Right kidney (tissue), 1 donor: ENCODE results near the gene ELMO2.

ENCODE experiments used
- DNase-seq: peaks from one replicate; pipeline ENCODE4 v3.0.0-alpha.2; 2016

The ELMO2 gene

DNA sequence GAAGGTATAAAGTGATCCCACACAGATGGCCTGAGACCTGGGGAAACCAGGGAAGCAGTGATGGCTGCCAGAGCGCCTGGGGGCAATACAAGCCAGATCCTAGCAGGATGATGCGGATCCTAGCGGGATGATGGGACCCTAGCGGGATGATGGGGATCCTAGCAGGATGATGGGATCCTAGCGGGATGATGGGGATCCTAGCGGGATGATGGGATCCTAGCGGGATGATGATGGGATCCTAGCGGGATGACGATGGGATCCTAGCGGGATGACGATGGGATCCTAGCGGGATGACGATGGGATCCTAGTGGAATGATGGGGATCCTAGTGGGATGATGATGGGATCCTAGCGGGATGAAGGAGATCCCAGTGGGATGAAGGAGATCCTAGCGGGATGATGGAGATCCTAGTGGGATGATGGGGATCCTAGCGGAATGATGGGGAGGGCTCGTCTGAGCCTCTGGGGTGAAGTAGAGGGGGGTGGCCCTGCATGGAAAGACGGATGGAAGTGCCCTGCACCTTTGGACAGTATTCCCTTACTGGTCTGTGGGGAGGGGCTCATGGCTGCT is 54.0 kb downstream of the ELMO2 start:
- no peak for DNase-seq

DNA sequence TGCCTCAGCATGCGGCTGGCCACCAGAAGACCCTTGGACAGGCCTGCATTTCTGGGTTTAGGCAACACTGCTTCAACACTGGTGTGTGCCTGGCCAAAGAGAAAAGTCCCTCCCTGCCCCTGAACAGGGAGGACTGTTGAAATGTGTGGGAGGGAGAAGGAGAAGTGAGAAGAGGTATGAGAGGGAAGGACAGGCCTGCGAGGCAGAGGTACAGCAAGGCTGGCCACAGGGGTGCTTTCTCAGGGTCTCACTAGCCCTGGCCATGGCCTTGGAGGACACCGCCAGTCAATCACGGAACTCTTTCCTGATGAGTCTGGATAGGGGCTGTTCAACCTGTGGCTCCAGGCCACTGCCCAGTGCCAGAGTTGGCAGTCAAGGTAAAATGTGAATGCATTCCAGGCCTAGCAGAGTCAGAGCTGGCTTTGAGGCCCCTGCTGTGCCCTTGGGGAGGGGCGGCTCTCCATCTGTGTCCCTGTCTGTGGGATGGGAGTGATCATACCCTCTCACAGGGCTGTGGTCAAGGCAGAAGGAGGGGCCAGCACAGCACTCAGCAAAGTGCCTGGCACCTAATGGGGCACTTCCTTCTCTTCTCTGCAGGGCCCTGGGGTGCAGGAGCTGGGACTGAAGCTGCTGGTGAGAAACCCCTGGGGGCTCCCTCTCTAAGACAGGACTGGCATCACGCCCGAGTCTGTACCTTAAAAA is 54.9 kb downstream of the ELMO2 start:
- no peak for DNase-seq

DNA sequence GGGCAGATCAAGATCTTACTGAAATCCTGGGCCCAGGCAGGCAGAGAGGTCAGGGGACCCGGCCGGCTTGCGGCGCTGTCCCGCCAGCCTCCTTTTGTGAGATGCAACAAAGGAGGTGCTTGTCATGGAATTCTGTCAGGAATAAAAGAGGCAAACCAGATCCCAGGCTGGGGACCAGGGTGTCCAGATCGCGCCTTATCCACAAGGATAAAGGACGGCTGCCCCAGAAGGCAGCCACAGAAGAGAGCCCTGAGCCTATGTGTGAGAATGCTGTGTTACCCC is 55.5 kb downstream of the ELMO2 start:
- DNase-seq = no peak

DNA sequence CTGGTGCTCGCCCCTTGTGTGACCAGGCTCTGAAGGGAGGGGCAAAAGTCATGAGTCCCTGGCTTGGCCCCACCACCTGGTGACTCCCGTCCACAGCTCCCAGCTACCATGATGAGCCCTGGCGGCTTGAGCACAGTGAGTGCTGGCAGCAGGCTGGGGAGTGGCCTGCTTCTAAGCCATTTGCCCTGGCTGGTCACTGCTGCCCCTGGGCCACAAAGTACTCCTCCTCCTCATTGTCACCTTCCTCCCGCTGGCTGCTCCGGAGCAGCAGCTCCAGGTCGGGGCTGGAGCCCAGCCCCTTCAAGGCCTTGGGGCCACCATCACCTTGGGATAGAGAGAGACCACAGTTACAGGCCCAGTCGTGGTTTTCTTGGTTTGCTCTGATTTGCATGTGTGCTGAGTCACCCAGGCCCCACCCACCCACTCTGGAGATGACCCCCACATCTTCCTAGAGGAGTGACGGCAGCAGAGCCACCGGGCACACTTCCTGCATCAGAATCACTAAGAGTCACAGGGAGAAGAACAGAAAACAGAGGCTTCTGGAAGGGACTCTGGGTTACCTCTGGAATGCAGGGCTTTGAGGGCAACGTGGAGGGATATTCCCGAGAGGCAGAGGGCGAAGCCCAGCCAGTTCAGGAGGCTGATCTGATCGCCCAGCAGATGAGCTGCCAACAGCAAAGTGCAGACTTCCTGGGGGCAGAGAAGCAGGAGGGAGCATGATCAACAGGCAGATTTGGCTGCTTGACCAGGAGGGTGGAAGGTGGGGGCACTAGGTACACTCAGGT is 56.0 kb downstream of the ELMO2 start:
- no peak for DNase-seq

DNA sequence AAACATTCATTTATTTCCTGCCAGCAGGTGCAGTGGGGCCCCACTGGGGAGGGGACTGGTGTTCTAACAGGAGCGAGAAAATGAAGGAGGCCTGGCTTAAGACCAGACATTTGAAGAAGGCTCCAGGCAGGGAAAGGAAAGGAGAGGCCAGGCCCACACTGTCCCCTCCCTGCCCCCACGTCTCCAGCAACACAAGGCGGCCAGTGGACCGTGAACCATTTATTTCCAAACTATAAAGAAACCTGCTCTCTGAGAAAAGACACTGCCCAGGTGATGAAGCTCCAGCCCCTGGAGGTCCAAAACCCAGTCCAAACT is 56.7 kb downstream of the ELMO2 start:
- no peak for DNase-seq

DNA sequence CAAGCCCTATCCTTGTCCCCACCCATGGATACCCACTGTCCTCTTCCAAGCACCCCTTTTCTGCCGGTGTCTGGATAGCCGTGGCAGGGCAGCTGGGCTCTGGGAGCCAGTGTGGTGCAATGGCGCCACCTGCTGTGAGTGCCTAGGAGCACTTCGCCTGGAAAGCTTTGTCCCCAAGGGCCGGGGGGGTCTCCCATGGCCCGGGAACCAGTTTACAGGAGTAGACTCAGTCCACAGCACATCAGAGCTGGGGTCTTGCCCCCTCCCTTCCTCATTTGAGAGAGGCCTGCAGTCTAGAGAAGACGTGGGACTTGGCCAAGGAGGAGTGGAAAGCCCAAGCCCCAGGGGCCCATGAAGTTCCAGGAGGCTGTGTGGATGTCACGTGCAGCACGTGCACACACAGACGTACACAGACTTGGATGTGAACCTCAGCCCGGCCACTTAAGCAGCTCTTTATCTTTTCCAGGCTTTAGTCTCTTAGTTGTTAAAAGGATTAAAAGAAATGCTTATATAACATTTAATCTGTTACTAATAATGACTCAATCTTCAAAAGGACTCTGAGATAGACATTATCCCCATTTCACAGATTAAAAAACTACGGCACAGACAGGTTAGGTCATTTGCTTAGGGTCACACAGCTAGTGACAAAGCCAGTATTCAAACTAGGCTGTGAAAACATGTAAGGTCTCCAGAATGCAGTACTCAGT is 57.2 kb downstream of the ELMO2 start:
- no peak for DNase-seq

DNA sequence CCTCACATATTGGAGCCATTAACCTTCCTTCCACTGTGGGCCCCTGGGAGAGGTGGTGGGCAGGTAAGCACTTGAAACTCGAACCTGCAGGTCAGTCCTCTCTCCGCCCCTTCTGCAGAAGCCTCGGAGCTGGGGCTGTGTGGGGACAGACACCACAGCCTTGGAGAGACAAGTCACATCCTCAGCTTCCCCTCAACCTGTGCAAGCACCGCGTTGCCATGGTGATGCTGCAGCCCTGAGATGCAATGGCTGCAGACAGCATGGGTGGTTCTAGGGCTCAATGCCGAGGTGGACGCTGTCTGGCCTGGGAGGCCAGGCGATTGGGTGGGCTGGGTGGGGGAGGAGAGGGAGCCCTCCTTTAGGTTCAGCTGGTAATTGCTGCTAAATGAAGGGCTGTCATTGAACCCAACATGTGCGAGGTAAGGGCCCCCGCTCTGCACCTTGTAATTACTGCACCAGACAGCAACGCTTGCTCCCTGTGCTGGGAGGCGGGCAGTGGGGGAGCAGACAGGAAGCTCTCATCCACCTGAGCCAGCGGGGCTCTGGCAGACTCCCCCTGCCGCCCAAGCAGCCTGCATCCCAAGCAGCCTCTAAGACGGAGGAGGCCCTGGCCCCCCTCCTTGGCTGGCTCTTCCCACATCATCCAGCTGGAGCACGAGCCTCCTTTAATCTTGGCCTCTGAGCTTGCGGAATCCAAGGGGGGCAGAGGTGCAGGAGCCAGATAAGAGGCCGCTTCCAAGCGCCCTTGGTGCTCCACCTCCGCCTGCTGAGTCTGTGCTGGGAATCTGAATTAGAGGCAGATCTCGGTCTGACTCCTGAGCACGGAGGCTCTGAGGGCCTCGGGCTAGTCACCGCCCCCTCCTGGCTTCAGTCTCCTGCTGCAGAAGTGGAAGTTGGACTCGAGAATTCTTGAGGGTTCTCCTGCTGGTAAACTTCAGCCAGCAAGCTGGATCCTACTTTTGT is 58.3 kb downstream of the ELMO2 start:
- no peak for DNase-seq

DNA sequence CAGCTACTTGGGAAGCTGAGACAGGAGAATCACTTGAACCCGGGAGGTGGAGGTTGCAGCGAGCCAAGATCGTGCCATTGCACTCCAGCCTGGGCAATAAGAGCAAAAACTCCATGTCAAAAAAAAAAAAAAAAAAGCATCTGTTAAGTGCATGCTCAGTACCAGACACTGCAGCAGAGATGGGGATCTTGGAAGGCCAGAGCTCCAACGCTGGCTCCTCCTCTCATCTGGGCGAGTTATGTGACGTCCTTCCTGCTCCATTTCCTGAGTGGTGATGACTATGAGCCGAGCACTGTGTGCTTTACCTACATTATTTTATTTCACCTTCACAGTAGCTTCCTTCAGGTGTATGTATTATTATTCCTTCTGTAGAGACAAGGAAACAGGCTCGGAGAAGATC is 59.6 kb downstream of the ELMO2 start:
- DNase-seq = no peak

DNA sequence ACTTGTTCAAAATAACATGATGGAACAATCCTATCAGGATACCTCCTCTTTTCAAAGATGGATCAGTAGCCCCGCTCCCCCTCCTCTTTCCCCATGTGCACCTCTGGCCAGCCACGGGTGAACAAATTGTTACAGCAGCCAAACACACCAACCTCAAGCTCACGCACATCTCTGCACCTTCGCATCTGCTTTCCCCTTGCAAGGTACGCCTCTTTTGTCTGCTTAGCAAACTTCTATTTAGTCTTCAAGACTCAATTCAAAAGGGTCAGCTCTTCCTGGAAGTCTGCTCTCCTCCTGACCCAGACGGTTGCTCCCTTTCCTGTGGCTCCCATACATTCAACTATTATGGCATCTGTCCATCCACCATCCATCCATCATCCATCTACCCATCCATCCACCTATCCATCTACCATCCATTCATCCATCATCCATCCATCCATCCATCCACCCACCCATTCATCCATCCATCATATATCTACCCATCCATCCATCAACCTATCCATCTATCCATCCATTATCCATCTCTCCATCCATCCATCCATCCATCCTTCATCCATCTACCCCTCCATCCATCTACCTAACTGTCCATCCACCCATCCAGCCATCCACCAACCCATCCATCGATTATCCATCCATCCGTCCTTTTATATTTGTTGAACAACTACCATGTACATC is 61.8 kb downstream of the ELMO2 start:
- DNase-seq = no peak

DNA sequence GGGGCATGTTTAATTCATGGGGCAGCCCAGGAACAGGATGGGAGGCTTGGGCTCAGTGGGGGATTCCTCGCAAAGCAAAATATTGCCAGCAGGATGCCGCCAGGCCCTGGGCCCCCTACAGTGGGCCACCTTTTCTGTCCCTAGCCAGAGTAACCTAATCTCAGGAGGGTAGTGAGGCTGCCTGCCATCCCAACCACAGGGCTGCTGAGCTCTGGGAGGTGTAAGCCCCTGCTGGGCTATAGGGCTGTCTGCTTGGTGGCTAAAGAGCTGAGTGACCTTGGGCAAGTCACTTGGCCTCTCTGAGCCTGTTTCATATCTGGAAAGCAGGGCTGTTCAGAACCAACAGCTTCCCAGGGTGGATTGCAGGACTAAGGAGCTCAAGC is 62.4 kb downstream of the ELMO2 start:
- DNase-seq = no peak

DNA sequence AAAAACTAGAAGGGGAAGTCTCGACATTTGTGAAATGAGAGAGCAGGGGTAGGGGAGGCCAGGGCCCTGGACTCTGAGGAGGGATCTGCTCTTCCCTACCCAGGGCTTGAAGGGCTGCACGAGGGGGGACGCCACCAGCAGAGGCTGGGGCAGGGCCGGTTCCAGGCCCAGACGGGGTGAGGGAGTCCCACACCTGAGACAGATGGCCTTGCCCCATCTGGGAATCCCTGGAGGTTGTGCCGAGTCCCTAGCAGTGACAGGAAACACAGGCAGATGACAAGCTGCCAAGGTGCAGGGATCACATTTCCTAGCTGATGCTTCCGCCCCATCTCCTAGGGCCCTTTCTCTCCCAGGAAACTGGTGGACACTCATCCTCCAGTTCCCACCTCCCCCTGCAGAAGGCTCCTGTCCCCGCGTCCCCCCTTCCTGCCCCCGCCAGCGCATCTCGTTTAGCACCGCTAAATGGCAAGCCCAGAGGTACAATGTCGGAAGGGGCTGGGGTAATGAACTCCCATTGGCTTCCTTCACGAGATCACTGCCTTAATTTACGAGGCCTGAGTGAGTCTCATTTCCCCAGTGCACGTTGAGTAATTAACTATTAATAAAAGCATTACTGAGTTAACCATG is 63.0 kb downstream of the ELMO2 start:
- no peak for DNase-seq

DNA sequence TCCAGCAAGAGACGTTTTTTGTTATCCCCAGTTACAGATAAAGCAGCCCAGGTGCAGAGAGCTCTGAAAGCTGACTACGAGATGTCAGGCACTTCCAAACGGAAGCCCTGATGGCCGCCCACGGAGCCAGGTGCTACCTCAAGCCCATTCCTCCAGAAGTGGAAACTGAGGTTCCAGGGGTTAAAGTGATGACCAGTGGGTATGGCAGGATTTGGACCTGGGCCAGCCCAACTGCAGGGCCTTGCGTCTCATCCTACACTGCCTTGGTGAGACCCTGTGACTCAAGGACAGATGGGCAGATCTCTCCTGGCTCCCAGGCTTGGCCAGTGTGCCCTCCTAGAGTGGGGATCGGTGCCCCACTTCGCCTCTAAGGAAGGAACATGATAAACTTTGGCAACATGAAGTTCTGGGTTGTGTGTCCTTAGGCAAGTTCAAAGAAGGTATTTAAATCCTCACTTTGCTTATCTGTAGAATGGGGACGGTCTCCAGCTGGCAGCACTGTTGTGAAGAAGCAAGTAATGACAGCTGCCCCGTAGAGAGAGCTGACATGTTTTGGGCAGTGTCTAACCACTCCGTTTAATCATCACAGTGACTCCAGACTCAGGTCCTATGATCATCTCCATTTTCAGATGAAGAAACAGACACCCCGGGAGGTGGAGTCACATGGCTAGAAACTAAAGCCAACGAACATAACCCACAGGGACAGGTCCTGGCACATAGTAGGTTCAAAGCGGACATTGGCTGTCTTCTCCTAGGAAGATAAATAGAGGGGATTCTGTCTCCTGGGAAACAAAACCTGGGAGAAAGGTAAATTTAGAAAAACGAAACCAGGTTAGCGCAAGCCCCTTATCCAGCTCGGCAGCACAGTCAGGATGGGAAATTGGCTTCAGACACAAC is 63.7 kb downstream of the ELMO2 start:
- no peak for DNase-seq

DNA sequence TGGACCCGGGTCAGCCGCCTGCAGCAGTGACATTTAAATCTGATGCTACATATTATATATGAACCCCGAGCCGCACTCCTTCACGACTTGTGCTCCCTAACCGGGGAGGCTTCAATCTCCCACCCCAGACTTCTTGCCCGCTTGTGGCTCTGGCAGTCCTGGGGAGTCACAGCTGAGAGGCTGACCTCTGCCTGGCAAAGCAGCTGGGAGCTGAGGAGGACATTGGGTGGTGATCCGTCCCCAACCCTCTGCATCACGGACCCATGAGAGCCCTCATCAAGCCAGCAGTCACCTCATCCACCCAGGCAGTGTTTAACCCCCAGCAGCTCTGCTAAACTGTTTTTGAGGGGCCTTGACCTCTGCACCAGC is 64.4 kb downstream of the ELMO2 start:
- no peak for DNase-seq

DNA sequence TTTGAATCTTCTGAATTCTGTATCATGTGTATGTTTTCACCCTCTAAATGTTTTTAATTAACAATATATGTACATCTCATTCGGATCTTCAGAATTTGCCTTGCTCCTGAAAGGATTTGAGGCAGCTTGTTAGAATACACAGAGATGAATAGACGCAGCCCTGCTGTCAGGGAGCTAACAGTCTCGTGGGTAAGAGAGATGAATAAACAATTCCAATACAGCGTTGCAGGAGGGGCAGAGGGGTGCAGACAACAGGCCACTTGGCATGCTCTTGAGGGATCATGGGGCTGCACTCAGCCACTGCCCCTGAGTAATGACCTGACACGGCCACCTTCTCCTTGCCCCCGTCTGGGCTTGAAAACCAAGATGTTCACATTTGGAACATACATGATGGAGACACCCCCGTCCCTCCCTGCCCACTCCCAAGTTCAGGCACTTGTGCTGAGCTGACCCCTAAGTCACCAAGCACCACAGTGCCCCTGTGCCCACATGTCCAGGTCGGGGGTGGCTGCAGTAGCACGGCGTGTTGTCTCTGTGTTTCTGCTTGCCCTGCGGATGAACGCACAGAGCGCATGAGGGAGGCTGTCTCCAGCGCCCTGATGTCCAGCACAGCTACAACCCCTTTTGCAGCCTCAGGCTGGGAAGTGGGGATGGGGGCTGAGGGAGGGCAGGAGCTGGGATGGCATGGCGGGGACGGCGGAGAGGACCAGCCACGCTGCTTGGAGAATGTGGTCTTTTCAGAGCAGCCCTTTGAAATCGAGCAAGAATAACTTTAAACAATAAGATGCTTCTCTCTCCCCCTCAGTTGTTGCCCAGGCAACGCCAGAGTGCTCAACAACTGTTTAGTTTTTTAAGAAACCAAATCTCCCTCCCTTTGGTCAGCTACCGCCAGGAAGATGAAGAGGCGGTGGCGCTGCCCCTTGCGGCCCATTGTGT is 65.1 kb downstream of the ELMO2 start:
- no peak for DNase-seq

DNA sequence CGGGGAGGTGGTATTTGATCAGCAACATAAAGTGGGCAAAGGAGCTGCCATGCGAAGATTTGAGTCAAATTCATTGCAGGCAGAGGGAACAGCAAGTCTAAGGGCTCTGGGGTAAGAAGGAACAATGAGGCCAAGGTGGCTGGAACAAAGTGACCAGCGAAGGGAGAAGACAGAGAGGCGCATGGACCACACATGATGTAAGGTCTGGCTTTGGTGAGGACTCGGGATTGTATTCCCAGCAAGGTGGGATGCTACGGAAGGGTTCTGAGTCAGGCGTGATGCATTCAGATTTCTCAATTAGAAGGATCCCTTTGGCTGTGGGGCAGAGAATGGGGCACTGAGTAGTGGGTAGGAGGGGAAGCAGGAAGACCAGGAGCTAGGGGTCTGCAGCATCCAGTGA is 67.4 kb downstream of the ELMO2 start:
- DNase-seq = no peak

DNA sequence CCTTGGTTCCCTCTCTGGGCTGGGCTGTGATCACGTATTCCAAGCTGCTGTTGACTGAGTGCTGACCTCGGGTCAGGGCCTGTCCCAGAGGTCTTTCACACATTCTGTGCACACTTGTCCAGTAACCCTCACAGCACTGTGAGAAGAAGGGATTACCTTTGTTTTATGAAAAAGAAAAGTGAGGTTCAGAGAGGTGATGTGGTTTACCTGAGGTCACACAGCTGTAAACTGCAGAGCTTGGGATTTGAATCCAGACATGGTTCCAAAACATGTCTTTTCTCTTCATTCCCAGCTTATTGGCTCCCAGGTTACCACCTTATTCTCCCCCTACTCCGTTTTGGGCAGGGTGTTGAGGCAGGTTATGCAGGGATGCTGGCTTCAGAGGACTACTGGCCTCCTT is 69.7 kb downstream of the ELMO2 start:
- no peak for DNase-seq

DNA sequence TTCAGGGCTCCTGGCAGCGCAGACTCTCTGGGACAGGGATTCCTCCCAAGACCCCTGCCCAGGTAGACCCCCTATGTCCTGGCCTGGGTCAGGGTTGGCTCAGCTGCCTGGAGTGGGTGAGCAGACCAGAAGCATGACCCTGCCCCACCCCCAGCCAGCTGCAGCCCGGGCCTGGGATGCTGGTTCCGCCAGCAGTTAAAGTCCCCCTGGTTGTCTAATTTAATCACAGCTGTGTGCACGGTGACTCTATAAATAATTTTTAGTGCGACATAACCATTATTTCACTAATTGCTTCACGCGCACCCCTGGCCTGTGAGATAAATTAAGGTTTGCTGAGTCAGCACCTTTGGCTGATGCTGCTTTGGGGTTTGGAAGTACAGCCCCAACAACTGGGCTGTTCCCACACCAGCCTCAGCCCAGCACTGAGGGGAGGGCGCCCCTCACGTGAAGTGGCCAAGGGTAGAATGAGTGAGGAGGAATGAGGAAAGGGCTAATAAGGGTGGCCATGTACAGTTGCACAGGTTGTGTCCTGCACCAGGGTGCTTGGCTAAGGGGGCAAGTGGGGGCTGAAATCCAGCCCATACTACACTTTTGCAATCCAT is 72.0 kb downstream of the ELMO2 start:
- no peak for DNase-seq

DNA sequence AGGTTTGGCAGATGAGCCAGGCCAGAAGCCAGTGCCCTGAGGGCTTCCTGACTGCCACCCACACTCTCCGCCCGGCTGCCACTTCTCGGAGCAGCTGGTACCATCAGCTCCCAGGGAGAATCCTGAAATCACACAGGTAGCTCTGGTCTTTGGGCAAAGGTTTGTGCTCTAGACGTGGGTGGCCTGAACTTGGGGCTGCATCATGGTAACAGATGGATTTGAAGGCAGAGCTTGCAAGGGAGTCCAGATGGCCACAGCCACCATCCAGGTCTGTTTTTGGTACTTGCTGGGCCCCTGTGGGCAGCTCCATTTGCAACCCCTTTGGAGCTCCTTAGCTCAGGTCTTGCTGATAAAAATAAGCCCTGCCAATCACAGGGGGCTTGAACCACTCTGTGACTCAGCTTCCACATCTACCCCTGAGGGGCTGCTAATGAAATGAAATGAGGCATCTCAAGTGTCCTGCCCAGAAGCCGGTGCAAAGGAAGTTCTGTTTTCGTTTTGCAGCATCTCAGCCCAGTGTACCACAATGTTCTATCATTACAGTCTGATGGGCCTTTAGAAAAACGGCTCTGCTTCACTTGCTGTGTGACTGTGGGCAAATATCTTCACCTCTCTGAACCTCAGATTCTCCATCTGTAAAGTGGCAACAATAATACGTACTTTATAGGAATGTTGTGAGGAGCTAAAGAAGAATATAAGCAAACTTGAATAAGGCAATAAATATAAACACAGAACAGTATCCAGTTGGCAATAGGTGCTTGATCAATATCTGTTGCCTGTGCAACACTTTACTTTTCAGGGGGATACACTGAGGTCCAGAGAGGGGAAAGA is 73.0 kb downstream of the ELMO2 start:
- no peak for DNase-seq
